ENCODE results near the gene ITIH6.

- no peak for TF ChIP-seq POLR2A (IDR thresholded peaks at IDR 0.05)
- TF ChIP-seq CTCF (IDR thresholded peaks at IDR 0.05), result no peak
- no peak for TF ChIP-seq POLR2AphosphoS5 (IDR thresholded peaks at IDR 0.05)
Measured at GRCh38 chrX:54817220-54817820, 19.3 kb upstream of the ITIH6 start.

Measured in transverse colon (tissue), 4 donors.